ENCODE results near the gene PEX6.
A peak's percentile ranks its signal among the peaks of the same experiment; 100 is the strongest.

The PEX6 gene

GRCh38 chr6:42993445-42993844 lies 14.5 kb upstream of the PEX6 start:
- no peak for DNase-seq (ENCODE audit: low spot score)

GRCh38 chr6:42989923-42990322 lies 10.9 kb upstream of the PEX6 start:
- no peak for DNase-seq (ENCODE audit: low spot score)

GRCh38 chr6:42988486-42989020 lies 9.6 kb upstream of the PEX6 start:
- no peak for DNase-seq (ENCODE audit: low spot score)

GRCh38 chr6:42987533-42988451 lies 8.8 kb upstream of the PEX6 start:
- DNase-seq (ENCODE audit: low spot score), result no peak

- peak; percentile 28 for DNase-seq (ENCODE audit: low spot score)
These were observed 6.0 kb upstream of the PEX6 start for GRCh38 chr6:42984924-42985475.

GRCh38 chr6:42984001-42984923 lies 5.3 kb upstream of the PEX6 start, which contains the start of gene PPP2R5D:
Gene PPP2R5D (plus strand): TSS chr6:42984570. CDS start chr6:42984678, 108 bp downstream.
- DNase-seq (ENCODE audit: low spot score), result peak; percentile 100

- no peak for DNase-seq (ENCODE audit: low spot score)
These were observed 2.9 kb upstream of the PEX6 start for GRCh38 chr6:42981836-42982235.

- DNase-seq (ENCODE audit: low spot score), result no peak
These were observed 669 bp upstream of the PEX6 start for GRCh38 chr6:42979523-42980177.

GRCh38 chr6:42978487-42978838 lies 518 bp downstream of the PEX6 start:
- no peak for DNase-seq (ENCODE audit: low spot score)

GRCh38 chr6:42974919-42975505 lies 4.0 kb downstream of the PEX6 start:
- DNase-seq (ENCODE audit: low spot score), result no peak

GRCh38 chr6:42973926-42974325 lies 5.1 kb downstream of the PEX6 start:
- DNase-seq (ENCODE audit: low spot score), result no peak

GRCh38 chr6:42971746-42972327 lies 7.1 kb downstream of the PEX6 start:
- DNase-seq (ENCODE audit: low spot score), result no peak

- no peak for DNase-seq (ENCODE audit: low spot score)
These were observed 7.9 kb downstream of the PEX6 start for GRCh38 chr6:42970871-42971612.

GRCh38 chr6:42969934-42970333 lies 9.0 kb downstream of the PEX6 start:
- no peak for DNase-seq (ENCODE audit: low spot score)

- no peak for DNase-seq (ENCODE audit: low spot score)
These were observed 9.6 kb downstream of the PEX6 start for GRCh38 chr6:42969431-42969830.

GRCh38 chr6:42968783-42969182 lies 10.2 kb downstream of the PEX6 start:
- DNase-seq (ENCODE audit: low spot score), result no peak

- no peak for DNase-seq (ENCODE audit: low spot score)
These were observed 10.8 kb downstream of the PEX6 start for GRCh38 chr6:42968126-42968701.

GRCh38 chr6:42967228-42967627 lies 11.8 kb downstream of the PEX6 start:
- DNase-seq (ENCODE audit: low spot score), result no peak

- DNase-seq (ENCODE audit: low spot score), result no peak
These were observed 12.4 kb downstream of the PEX6 start for GRCh38 chr6:42966571-42966970.

All from cerebellar cortex (tissue), 1 donor.